PC-3 (cell line): ENCODE results near the gene MYL12B. TPM values are rescaled to one million over a fixed set of nuclear protein-coding genes. Genes with fewer than 3 reads are reported as not detected.

ENCODE experiments used
- ATAC-seq: fragments of 200-7000 bp; cut with Tn5 transposase; 2 replicates; pipeline ENCODE4 v1.9.1; 2020; ENCODE audit warnings: mild to moderate bottlenecking, moderate library complexity
- BruUV-seq: library from RNA; stranded (reverse); fragments of 400-500 nt; replicated peaks from 2 replicates; lab custom pipeline; 2021; lab: Mats Ljungman, UMichigan
- CTCF ChIA-PET: fragments of 300-600 bp; sonication (Branson Sonifier 250); formaldehyde crosslinking; loops from one replicate; lab custom pipeline; 2022; ENCODE audit warnings: antibody characterized with exemption; lab: Charles Lee
- POLR2A ChIA-PET: fragments of 300-600 bp; sonication (Branson Sonifier 250); formaldehyde crosslinking; loops from one replicate; lab custom pipeline; 2022; ENCODE audit warnings: antibody characterized with exemption; ENCODE audit not compliant: unreplicated experiment; lab: Charles Lee
- DNase-seq: peaks from one replicate; pipeline ENCODE4 v3.0.0-alpha.2; 2015
- H2AFZ ChIP-seq: fragments of 300-600 bp; sonication (generic); 2 replicates; pipeline ENCODE4 v1.6.0; 2016; ENCODE audit warnings: antibody characterized with exemption, low read length
- H3F3A ChIP-seq: fragments of 300-600 bp; sonication (generic); one replicate; pipeline ENCODE4 v1.6.0; 2017; ENCODE audit warnings: antibody characterized with exemption, low read length, control low read depth, mild to moderate bottlenecking; ENCODE audit not compliant: unreplicated experiment
- H3K27ac ChIP-seq: fragments of 300-600 bp; sonication (generic); 2 replicates; pipeline ENCODE4 v1.5.1; 2016; ENCODE audit warnings: mild to moderate bottlenecking, low read length
- H3K27me3 ChIP-seq: fragments of 300-600 bp; sonication (generic); 2 replicates; pipeline ENCODE4 v1.6.1; 2016; ENCODE audit warnings: low read length, mixed read lengths
- H3K36me3 ChIP-seq: fragments of 300-600 bp; sonication (generic); 2 replicates; pipeline ENCODE4 v1.6.1; 2016; ENCODE audit warnings: low read depth, mixed run types, low read length, mixed read lengths
- H3K4me1 ChIP-seq: fragments of 300-600 bp; sonication (generic); 2 replicates; pipeline ENCODE4 v1.5.1; 2016; ENCODE audit warnings: low read length; ENCODE audit not compliant: insufficient read depth
- H3K4me2 ChIP-seq: fragments of 300-600 bp; sonication (generic); 2 replicates; pipeline ENCODE4 v1.6.0; 2016; ENCODE audit warnings: low read length
- H3K4me3 ChIP-seq: fragments of 300-600 bp; sonication (generic); 2 replicates; pipeline ENCODE4 v1.5.1; 2016; ENCODE audit warnings: mild to moderate bottlenecking, low read length, mixed read lengths
- H3K79me2 ChIP-seq: fragments of 300-600 bp; sonication (generic); 2 replicates; pipeline ENCODE4 v1.6.1; 2017; ENCODE audit warnings: low read length, mixed read lengths
- H3K9ac ChIP-seq: fragments of 300-600 bp; sonication (generic); 2 replicates; pipeline ENCODE4 v1.6.0; 2016; ENCODE audit warnings: mild to moderate bottlenecking, low read length
- H3K9me2 ChIP-seq: fragments of 300-600 bp; sonication (generic); replicated peaks from 2 replicates; pipeline ENCODE4 v1.6.1; 2016; ENCODE audit warnings: mixed run types, low read length, mixed read lengths
- H3K9me3 ChIP-seq: fragments of 300-600 bp; sonication (generic); 2 replicates; pipeline ENCODE4 v1.6.1; 2016; ENCODE audit warnings: low read length, mixed read lengths
- H4K20me1 ChIP-seq: fragments of 300-600 bp; sonication (generic); 2 replicates; pipeline ENCODE4 v1.6.1; 2016; ENCODE audit warnings: low read length, mixed read lengths
- EZH2 ChIP-seq: fragments of 300-600 bp; sonication (generic); IDR thresholded peaks from one replicate; pipeline ENCODE4 v1.6.1; 2017; ENCODE audit warnings: antibody characterized with exemption, mild to moderate bottlenecking, low read length; ENCODE audit not compliant: unreplicated experiment
- EZH2phosphoT487 ChIP-seq: fragments of 300-600 bp; sonication (generic); IDR thresholded peaks from 2 replicates; pipeline ENCODE4 v1.6.1; 2018; ENCODE audit warnings: mild to moderate bottlenecking, antibody characterized with exemption, low read length, borderline replicate concordance
- intact Hi-C: fragments of 100-400 bp; cut with micrococcal nuclease; formaldehyde crosslinking; loops from 2 replicates; pipeline ENCODE4 v1.9.0; 2023
- total RNA-seq: library from RNA; depleted of rRNA; stranded (reverse); fragments of >200 nt; gene quantifications from 2 replicates; pipeline ENCODE4 v1.2.3, GENCODE V29; 2014
- TF ChIP-seq, protein P1 (sequence below): fragments of 300-600 bp; sonication (generic); conservative IDR thresholded peaks from 2 replicates; pipeline ENCODE4 v1.5.1; 2017; ENCODE audit warnings: antibody characterized with exemption, low read depth, mild to moderate bottlenecking, low read length

Gene MYL12B
- total RNA-seq, 1 experiment from 2014 or later = 308 TPM

DNA sequence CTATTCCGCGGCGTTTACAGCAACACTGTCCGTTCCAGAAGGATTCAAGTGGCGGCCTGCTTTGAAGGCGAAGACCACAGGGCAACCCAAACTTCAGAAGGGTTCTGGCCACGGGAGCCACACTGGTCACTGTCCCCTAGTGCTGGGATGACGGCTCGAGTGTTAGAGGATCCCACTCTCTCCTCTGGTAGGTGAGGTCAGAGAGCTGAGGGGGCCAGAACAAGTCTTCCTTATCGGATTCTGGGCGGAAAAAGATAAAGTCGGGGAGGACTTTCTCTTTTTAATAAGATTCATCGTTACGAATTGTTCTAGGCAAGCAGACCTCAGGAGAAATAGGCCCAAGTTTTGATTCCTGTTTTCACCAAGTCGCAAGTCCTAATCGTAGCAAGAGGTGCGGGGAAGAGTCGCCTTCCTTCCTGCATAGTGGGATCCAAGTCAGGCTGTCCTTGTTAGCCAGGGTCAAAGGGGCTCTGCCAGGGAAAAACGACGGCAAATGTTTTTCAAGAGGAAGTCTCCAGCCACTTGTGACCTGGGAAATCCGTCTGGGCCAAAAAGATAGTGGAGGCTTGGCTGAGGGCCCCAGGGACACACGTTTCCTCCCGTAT lies 15.2 kb upstream of the MYL12B start:
- intact Hi-C loops = loop anchor here (1.0 to 2.0 kb wide), 6 partner anchors 15 to 590 kb away; partner anchors contain the start of gene LPIN2
- peak overlapping the region; percentile 92 for H3K9ac ChIP-seq
- H3F3A ChIP-seq = no peaks in the 10 kb centered on the region
- H3K4me1 ChIP-seq = peaks cover 34% of the 10 kb centered on the region
- TF ChIP-seq EZH2 (no peak), EZH2phosphoT487 (no peak)
- TF ChIP-seq, protein P1, sequence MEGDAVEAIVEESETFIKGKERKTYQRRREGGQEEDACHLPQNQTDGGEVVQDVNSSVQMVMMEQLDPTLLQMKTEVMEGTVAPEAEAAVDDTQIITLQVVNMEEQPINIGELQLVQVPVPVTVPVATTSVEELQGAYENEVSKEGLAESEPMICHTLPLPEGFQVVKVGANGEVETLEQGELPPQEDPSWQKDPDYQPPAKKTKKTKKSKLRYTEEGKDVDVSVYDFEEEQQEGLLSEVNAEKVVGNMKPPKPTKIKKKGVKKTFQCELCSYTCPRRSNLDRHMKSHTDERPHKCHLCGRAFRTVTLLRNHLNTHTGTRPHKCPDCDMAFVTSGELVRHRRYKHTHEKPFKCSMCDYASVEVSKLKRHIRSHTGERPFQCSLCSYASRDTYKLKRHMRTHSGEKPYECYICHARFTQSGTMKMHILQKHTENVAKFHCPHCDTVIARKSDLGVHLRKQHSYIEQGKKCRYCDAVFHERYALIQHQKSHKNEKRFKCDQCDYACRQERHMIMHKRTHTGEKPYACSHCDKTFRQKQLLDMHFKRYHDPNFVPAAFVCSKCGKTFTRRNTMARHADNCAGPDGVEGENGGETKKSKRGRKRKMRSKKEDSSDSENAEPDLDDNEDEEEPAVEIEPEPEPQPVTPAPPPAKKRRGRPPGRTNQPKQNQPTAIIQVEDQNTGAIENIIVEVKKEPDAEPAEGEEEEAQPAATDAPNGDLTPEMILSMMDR = no peak
- peak overlapping the region; percentile 95 for H3K4me2 ChIP-seq
- no peaks in the 10 kb centered on the region for H3K27me3 ChIP-seq
- peaks cover 52% of the 10 kb centered on the region for H3K79me2 ChIP-seq
- H3K4me3 ChIP-seq = peak overlapping the region; percentile 92
- H3K27ac ChIP-seq = peak overlapping the region; percentile 79
- H3K36me3 ChIP-seq = 0 out of 2 replicates have a peak, but pooled peaks cover 4% of the 10 kb centered on the region
- peak overlapping the region; percentile 88 for H2AFZ ChIP-seq
- DNase-seq (peak; percentile 32), ATAC-seq (peak; percentile 8)
- H4K20me1 ChIP-seq = peaks cover 13% of the 10 kb centered on the region
- no peaks in the 10 kb centered on the region for H3K9me3 ChIP-seq
- CTCF ChIA-PET = interaction anchor here (0.5 to 2.6 kb wide), 13 partner anchors 29 to 493 kb away, joined by 3 to 27 read pairs (median 3); no protein-coding TSS in a partner anchor
- POLR2A ChIA-PET = interaction anchor here (0.5 to 2.4 kb wide), 10 partner anchors 8 to 357 kb away, joined by 3 to 10 read pairs (median 4); no protein-coding TSS in a partner anchor
- H3K9me2 ChIP-seq = no peaks in the 10 kb centered on the region
- TSS peak; percentile 79 for BruUV-seq

GRCh38 chr18:3247240-3248061 lies 14.5 kb upstream of the MYL12B start, which contains the start of gene MYL12A:
MYL12A (plus strand) TSS chr18:3247801; CDS start chr18:3253248, 5,447 bp downstream.
- Histone ChIP-seq H3K27ac (peak within 1 kb of the TSS; percentile 79), H3K36me3 (0 out of 2 replicates have a peak, but pooled peaks cover 4% of the 10 kb centered on the region), H3K4me1 (peaks cover 36% of the 10 kb centered on the region), H3F3A (no peaks in the 10 kb centered on the region), H3K9ac (peak within 1 kb of the TSS; percentile 92), H3K9me2 (no peaks in the 10 kb centered on the region), H3K4me2 (peak within 1 kb of the TSS; percentile 95), H3K27me3 (no peaks in the 10 kb centered on the region), H3K9me3 (no peaks in the 10 kb centered on the region), H4K20me1 (peaks cover 13% of the 10 kb centered on the region), H3K79me2 (peaks cover 59% of the 10 kb centered on the region), H2AFZ (peak within 1 kb of the TSS; percentile 88), H3K4me3 (peak within 1 kb of the TSS; percentile 92)
- intact Hi-C loops = loop anchor here (1.0 to 2.0 kb wide), 2 partner anchors 14 to 591 kb away; no protein-coding TSS in a partner anchor
- DNase-seq (peak; percentile 98), ATAC-seq (peak; percentile 74)
- ChIA-PET CTCF (interaction anchor here (1.0 to 1.1 kb wide), 2 partner anchors 96 to 481 kb away, joined by 3 to 5 read pairs; no protein-coding TSS in a partner anchor), POLR2A (interaction anchor here (0.5 to 2.4 kb wide), 10 partner anchors 7 to 356 kb away, joined by 3 to 10 read pairs (median 4); no protein-coding TSS in a partner anchor)
- TF ChIP-seq, protein P1 = no peak
- no peak for TF ChIP-seq EZH2
- no peak for TF ChIP-seq EZH2phosphoT487
- no TSS peak for BruUV-seq
